Prostate gland (tissue), 2 donors: ENCODE results near the gene PIPOX.

Source experiments
- CTCF ChIP-seq, 4 experiments: fragments of 200-600 bp in 2 of 4; fragments of 450-650 bp in 2 of 4; sonication (generic) in 2 of 4; IDR thresholded peaks; 1 replicate in 3 of 4; 2 replicates in 1 of 4; pipeline ENCODE4 v1.5.1; 2016 to 2019; ENCODE audit warnings: antibody characterized with exemption in 4 of 4, mild to moderate bottlenecking in 2 of 4, moderate library complexity in 2 of 4
- POLR2A ChIP-seq: fragments of 450-650 bp; IDR thresholded peaks from one replicate; pipeline ENCODE4 v1.6.1; 2016; ENCODE audit warnings: antibody characterized with exemption, mild to moderate bottlenecking

- no peak for TF ChIP-seq CTCF (IDR thresholded peaks at IDR 0.05)
- TF ChIP-seq POLR2A = no peak
Observed at GRCh38 chr17:29002811-29003210, 40.1 kb upstream of the PIPOX start.
